Left lung (tissue), 10 donors: Measurements from ENCODE around the gene MYZAP. TPM values are rescaled to one million over a fixed set of nuclear protein-coding genes. Genes with fewer than 3 reads are reported as not detected.
A peak's percentile ranks its signal among the peaks of the same experiment; 100 is the strongest.

Source experiments
- ATAC-seq: fragments of 200-7000 bp; cut with Tn5 transposase; one replicate; pipeline ENCODE4 v1.9.1; 2020; ENCODE audit warnings: moderate library complexity
- DNase-seq, 4 donors: peaks; one replicate each; pipeline ENCODE4 v3.0.0-alpha.2; 2013 to 2020
- H3K27ac ChIP-seq, 2 donors: fragments of 200-600 bp; sonication (generic) in 1 of 2; one replicate each; pipeline versions ENCODE4 v1.5.0 to v1.8.0; 2020 to 2021
- H3K27me3 ChIP-seq, 2 donors: fragments of 200-600 bp; sonication (generic) in 1 of 2; one replicate each; pipeline versions ENCODE4 v1.5.0 to v1.8.0; 2020 to 2021
- H3K36me3 ChIP-seq, 2 donors: fragments of 200-600 bp; sonication (generic) in 1 of 2; one replicate each; pipeline versions ENCODE4 v1.5.0 to v1.8.0; 2020 to 2021
- H3K4me1 ChIP-seq, 2 donors: fragments of 200-600 bp; one replicate each; pipeline ENCODE4 v1.8.0; 2021
- H3K4me3 ChIP-seq, 2 donors: fragments of 200-600 bp; sonication (generic) in 1 of 2; one replicate each; pipeline versions ENCODE4 v1.5.0 to v1.8.0; 2020 to 2021; ENCODE audit warnings: mild to moderate bottlenecking in 1 of 2
- H3K9me3 ChIP-seq, 2 donors: fragments of 200-600 bp; sonication (generic) in 1 of 2; one replicate each; pipeline versions ENCODE4 v1.5.0 to v1.8.0; 2020 to 2021
- CTCF ChIP-seq, 2 donors: fragments of 200-600 bp; sonication (generic) in 1 of 2; IDR thresholded peaks; one replicate each; pipeline versions ENCODE4 v1.5.0 to v1.8.0; 2021; ENCODE audit warnings: antibody characterized with exemption in 2 of 2
- intact Hi-C, 2 donors: fragments of 100-400 bp; cut with DNase I; formaldehyde crosslinking; loops; one replicate each; pipeline versions ENCODE4 v1.11.2 to v1.14.2; 2022
- polyA plus RNA-seq, 6 donors: library from polyadenylated mRNA; unstranded; fragments of 120-200 nt; gene quantifications; one replicate each; pipeline ENCODE4 v1.2.1, GENCODE V29; 2013; ENCODE audit not compliant: insufficient read length in 6 of 6
- total RNA-seq, 2 donors: library from RNA; stranded (reverse); fragmentation: NEBNext Ultra II Directional; extraction: Animal tissue kit (Norgen Biotek cat#: 25700); gene quantifications; one replicate each; pipeline ENCODE4 v1.2.1, GENCODE V29; 2021
- donor health status: DM: no; HTN: yes; CAD: no.
- donor health status: DM: no; HTN: no; CAD: no.

Gene MYZAP
- total and polyA plus RNA-seq, 8 donors = 17.1 to 66.1 (median 63.6) TPM

DNA sequence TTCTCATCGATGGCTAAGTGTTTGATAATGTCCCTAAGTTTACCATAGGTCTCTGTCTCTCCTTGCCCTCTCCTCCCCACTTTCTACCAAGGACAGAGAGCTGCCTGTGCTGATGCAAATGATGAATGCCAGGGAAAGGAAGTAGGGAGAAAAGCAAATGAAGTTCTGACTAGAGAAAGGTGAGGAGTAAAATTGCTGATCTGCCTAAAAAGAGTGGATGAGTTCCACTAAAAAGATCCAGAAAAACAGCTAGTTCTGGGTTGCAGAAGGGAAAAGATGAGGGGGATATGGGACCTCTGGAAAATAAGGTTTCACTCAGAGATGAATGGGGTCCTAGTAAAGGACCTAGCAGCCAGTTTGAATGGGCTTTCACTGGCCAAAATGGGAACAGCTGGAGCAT lies 13.8 kb downstream of the MYZAP start:
- no peak for ATAC-seq
- DNase-seq = no peak
- no peaks in the 10 kb centered on the region for H3K9me3 ChIP-seq
- H3K36me3 ChIP-seq = no peaks in the 10 kb centered on the region
- no peak overlapping the region for H3K27ac ChIP-seq
- intact Hi-C loops = no loop called here
- TF ChIP-seq CTCF (IDR thresholded peaks at IDR 0.05) = no peak
- H3K4me1 ChIP-seq = peaks cover 6 to 10% of the 10 kb centered on the region in 2 donors
- H3K4me3 ChIP-seq = no peak overlapping the region
- H3K27me3 ChIP-seq = no peaks in the 10 kb centered on the region

- Histone ChIP-seq H3K27me3 (no peaks in the 10 kb centered on the region), H3K27ac (no peak overlapping the region), H3K9me3 (no peaks in the 10 kb centered on the region), H3K4me3 (no peak overlapping the region), H3K4me1 (peaks cover 6 to 10% of the 10 kb centered on the region in 2 donors), H3K36me3 (no peaks in the 10 kb centered on the region)
- ATAC-seq (no peak), DNase-seq (no peak)
- intact Hi-C loops = no loop called here
- no peak for TF ChIP-seq CTCF (IDR thresholded peaks at IDR 0.05)
Measured at GRCh38 chr15:57606048-57606447, 14.3 kb downstream of the MYZAP start.

DNA sequence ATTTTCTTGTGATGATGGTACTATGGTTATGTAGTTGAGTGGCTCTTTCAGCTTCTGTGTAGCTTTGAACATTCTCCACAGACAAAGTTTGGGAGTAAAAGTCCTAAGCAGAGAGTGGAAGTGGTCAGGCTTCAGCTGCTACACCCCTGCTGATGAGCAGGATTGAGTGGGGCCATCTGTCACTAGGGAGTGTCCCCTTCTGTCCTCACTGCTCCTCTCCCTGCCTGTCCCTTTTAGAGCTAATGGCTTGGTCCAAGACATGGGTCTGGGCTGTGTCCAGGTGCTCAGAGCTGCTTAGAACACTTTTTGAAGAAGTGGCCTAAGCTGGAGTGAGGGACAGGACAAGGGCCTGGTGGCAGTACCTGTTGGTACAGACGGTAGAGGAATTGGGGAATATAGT lies 15.1 kb downstream of the MYZAP start:
- intact Hi-C loops = no loop called here
- H3K4me3 ChIP-seq = no peak overlapping the region
- peaks cover 6 to 10% of the 10 kb centered on the region in 2 donors for H3K4me1 ChIP-seq
- H3K9me3 ChIP-seq = no peaks in the 10 kb centered on the region
- no peaks in the 10 kb centered on the region for H3K36me3 ChIP-seq
- no peak for TF ChIP-seq CTCF (IDR thresholded peaks at IDR 0.05)
- no peak for DNase-seq
- no peaks in the 10 kb centered on the region for H3K27me3 ChIP-seq
- H3K27ac ChIP-seq = peak overlapping the region; percentile 35 to 67
- peak; percentile 12 for ATAC-seq

DNA sequence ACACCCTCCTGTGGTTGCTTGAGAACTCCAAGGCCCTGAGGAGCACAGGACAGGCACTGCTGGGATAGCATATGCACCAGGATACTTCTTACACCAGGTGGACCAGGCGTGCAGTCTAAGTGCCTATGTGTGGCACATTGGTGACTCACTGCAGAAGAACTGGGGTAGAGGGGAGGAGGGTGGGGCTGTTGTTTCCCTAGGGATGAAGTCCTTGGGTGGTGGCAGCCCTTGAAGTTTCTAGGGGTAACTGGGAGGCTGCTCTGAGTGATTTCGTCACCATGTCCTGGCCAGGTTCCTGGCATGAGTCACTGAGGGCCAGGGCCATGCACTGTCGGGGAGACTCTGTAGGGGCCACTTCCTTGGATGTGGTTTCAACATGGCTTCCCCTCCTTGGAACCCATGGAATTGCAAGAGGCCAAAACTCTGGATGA lies 15.9 kb downstream of the MYZAP start:
- ATAC-seq (peak; percentile 94), DNase-seq (peak in 2 of 4 donors; percentile 82 to 85)
- H3K27ac ChIP-seq = peak overlapping the region; percentile 35 to 67
- no peaks in the 10 kb centered on the region for H3K9me3 ChIP-seq
- TF ChIP-seq CTCF (IDR thresholded peaks at IDR 0.05) = no peak
- peaks cover 10 to 12% of the 10 kb centered on the region in 2 donors for H3K4me1 ChIP-seq
- H3K36me3 ChIP-seq = no peaks in the 10 kb centered on the region
- H3K27me3 ChIP-seq = no peaks in the 10 kb centered on the region
- intact Hi-C loops = no loop called here
- no peak overlapping the region for H3K4me3 ChIP-seq

DNA sequence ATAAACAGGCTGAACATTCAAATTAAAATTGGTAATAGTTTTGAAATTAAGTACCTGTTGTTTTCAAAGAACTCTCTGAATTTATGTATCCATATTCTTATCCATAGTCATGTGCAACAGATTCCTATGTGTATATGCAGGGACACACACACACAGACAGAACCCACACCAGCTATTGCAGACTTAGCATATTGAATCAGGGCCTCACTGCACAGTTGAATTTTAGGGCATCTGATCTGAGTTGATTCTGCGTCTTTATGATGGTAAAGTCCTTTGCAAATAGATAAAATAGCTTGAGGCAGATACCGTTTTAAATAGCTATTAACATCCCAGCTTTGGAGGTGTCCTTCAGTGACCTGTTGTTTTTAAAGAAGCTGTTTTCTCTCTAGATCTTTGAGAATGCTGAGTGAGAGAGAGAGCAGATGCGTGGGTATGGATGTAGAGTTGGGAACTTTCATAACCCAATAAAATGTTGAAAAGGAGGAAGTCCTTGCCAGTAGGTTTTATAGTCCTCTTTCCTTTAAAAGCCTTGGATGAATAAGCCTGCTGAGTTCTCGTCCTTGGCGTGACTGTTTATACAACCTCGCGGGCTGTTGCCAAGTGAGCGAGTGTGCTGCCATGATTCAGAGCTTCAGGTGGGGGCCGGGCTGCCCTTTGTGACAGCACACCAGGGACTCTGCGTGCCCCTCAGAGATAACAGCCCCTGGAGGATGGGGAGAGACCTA lies 18.3 kb downstream of the MYZAP start:
- no peak overlapping the region for H3K4me3 ChIP-seq
- intact Hi-C loops = no loop called here
- DNase-seq = no peak
- no peak for TF ChIP-seq CTCF (IDR thresholded peaks at IDR 0.05)
- no peaks in the 10 kb centered on the region for H3K9me3 ChIP-seq
- H3K27me3 ChIP-seq = no peaks in the 10 kb centered on the region
- H3K36me3 ChIP-seq = no peaks in the 10 kb centered on the region
- no peak for ATAC-seq
- peak overlapping the region in 1 of 2 donors; percentile 67 for H3K27ac ChIP-seq
- H3K4me1 ChIP-seq = peaks cover 10 to 12% of the 10 kb centered on the region in 2 donors
